Kidney epithelial cell (primary cell): Measurements from ENCODE around the gene WNT6. TPM values are rescaled to one million over a fixed set of nuclear protein-coding genes. Genes with fewer than 3 reads are reported as not detected.

Experiments used
- DNase-seq: peaks from one replicate; pipeline ENCODE4 v3.0.0-alpha.2; 2010; ENCODE audit warnings: low read depth
- H3K27me3 ChIP-seq: 2 replicates; pipeline ENCODE4 v1.6.0; 2011; ENCODE audit warnings: low read length; ENCODE audit not compliant: control insufficient read depth, insufficient read depth
- H3K36me3 ChIP-seq: 2 replicates; pipeline ENCODE4 v1.5.1; 2011; ENCODE audit warnings: low read length; ENCODE audit not compliant: control insufficient read depth, insufficient read depth
- H3K4me3 ChIP-seq: 2 replicates; pipeline ENCODE4 v1.5.1; 2011; ENCODE audit warnings: low read depth, mild to moderate bottlenecking, control low read depth, low read length
- total RNA-seq: library from RNA; depleted of rRNA; stranded (reverse); fragments of >200 nt; gene quantifications from 2 replicates; pipeline ENCODE4 v1.2.3, GENCODE V29; 2015
- TF ChIP-seq, protein P1 (sequence below): IDR thresholded peaks from 2 replicates; pipeline ENCODE4 v1.5.1; 2011; ENCODE audit warnings: mild to moderate bottlenecking, moderate library complexity, low read length, control low read depth, inconsistent platforms; ENCODE audit not compliant: insufficient read depth, poor library complexity, severe bottlenecking

The WNT6 gene
- total RNA-seq, 1 donor from 2014 or later: 1.2 TPM

- Histone ChIP-seq H3K4me3 (no peak overlapping the region), H3K27me3 (peaks cover 27% of the 10 kb centered on the region), H3K36me3 (no peaks in the 10 kb centered on the region)
- no peak for DNase-seq
- TF ChIP-seq, protein P1, sequence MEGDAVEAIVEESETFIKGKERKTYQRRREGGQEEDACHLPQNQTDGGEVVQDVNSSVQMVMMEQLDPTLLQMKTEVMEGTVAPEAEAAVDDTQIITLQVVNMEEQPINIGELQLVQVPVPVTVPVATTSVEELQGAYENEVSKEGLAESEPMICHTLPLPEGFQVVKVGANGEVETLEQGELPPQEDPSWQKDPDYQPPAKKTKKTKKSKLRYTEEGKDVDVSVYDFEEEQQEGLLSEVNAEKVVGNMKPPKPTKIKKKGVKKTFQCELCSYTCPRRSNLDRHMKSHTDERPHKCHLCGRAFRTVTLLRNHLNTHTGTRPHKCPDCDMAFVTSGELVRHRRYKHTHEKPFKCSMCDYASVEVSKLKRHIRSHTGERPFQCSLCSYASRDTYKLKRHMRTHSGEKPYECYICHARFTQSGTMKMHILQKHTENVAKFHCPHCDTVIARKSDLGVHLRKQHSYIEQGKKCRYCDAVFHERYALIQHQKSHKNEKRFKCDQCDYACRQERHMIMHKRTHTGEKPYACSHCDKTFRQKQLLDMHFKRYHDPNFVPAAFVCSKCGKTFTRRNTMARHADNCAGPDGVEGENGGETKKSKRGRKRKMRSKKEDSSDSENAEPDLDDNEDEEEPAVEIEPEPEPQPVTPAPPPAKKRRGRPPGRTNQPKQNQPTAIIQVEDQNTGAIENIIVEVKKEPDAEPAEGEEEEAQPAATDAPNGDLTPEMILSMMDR: no peak
Measured at GRCh38 chr2:218884519-218884918, 24.9 kb downstream of the WNT6 start.

DNA sequence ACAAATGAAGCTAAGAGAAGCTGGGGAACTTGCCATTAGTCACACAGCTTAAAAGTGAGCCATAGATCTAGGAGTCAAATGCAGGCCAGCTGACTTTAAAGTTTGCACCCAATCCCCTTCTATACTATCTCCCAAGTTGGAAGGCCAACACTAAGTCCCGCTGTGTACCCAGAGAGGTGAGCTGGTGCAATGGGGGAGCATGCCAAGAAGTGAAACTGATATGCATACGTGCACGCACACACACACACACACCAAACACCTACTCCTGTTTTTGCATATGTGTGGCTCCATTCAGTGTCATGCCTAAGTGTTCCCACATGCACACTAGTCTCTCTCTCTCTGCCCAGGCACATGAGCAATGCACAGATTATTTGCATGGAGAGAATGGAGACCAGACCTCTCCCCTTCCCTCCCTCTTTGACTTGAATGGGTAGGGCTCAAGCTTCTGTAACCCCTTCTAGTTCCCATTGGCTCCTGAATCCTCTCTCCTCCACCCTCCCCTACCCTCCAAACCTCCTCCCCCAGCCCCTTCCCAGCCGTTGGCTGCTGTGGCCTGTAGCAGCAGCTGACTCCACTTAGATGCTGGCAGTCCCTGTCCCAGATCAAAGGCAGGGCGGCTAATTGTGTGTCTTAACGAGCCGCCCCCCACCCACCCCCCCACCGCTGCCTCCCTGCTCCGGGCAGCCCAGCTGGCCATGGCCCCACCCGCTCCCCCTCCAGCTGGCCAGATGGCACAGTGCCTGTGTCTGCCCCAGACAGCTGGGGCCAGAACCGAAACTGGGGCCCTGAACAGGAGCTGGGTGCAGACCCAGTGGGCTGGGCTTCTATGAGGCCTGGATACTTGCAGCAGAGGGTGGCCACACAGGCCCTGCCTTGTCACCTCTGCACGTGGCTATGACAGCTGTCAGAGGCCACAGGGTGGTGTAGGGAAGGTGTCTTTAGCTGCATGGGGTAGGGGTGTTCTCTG is 26.7 kb downstream of the WNT6 start:
- H3K36me3 ChIP-seq: no peaks in the 10 kb centered on the region

GRCh38 chr2:218887079-218887478 is 27.5 kb downstream of the WNT6 start:
- TF ChIP-seq, protein P1: no peak
- no peak for DNase-seq
- peaks cover 9% of the 10 kb centered on the region for H3K27me3 ChIP-seq
- H3K36me3 ChIP-seq: no peaks in the 10 kb centered on the region
- H3K4me3 ChIP-seq: no peak overlapping the region

More for the DNA sequence above, 26.7 kb downstream of the WNT6 start:
- DNase-seq: no peak
- TF ChIP-seq, protein P1: no peak
- Histone ChIP-seq H3K4me3 (no peak overlapping the region), H3K27me3 (peaks cover 10% of the 10 kb centered on the region)

GRCh38 chr2:218888341-218888740 is 28.7 kb downstream of the WNT6 start:
- no peaks in the 10 kb centered on the region for H3K36me3 ChIP-seq

GRCh38 chr2:218889937-218890336 is 30.3 kb downstream of the WNT6 start:
- H3K27me3 ChIP-seq: peaks cover 10% of the 10 kb centered on the region

More at GRCh38 chr2:218888341-218888740, 28.7 kb downstream of the WNT6 start:
- Histone ChIP-seq H3K27me3 (peaks cover 13% of the 10 kb centered on the region), H3K4me3 (no peak overlapping the region)
- no peak for DNase-seq
- TF ChIP-seq, protein P1: no peak

More at GRCh38 chr2:218889937-218890336, 30.3 kb downstream of the WNT6 start:
- Histone ChIP-seq H3K4me3 (no peak overlapping the region), H3K36me3 (no peaks in the 10 kb centered on the region)
- TF ChIP-seq, protein P1: no peak
- no peak for DNase-seq
